ENCODE data around the gene EPS8L3. TPM values are rescaled to one million over a fixed set of nuclear protein-coding genes. Genes with fewer than 3 reads are reported as not detected.

The EPS8L3 gene
- total and polyA plus RNA-seq, 2 of the 8 experiments (the other 6 are each of a cell fraction or from before 2014, with no cell fraction given): not detected

DNA sequence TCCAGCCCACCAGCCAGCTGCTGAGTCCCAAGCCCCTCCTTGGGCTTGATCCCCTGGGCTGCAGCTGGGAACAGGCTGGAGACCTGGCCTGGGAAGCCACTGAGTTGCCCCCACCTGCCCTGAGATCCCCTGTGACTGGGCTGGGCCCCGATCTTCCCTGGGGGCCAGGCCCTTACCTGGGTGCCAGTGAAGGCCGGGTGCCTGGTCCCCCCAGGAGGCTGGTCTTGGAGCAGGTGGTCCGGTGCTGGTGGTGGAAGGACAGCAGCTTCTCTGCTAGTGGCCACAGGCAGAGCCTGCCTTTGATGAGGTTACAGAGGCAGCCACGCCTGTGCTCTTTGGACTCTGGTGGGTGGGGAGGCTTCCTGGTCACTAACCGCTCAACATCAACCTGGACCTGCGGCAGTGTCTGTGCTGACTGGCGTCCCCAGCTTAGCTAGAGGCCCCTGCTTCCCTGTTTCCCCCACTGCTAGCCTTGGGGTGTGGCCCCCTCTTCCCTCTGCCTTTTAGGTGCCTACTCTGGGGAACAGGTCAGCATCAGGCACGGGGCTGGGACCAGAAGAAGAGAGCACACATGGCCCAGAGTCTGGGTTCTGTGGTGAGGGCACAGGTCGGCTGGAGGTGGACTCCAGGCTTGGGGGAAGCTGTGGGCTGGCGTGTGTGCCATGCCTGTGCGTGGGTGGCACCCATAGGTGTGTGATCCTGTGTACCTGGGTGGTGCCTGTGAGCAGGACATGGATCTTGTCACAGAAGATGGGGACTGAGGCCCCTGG, at the start of gene EPS8L3 (continued):
- no peak for TF ChIP-seq SAP30 (IDR thresholded peaks at IDR 0.05; ENCODE audit: insufficient read depth, insufficient replicate concordance, low read length)
- no peak for TF ChIP-seq BCL11A (IDR thresholded peaks at IDR 0.05; ENCODE audit: low read depth in 2 of 2, low read length in 2 of 2)
- TF ChIP-seq GABPA (IDR thresholded peaks at IDR 0.05; ENCODE audit: borderline replicate concordance, insufficient read depth, low read length): no peak
- no peak for TF ChIP-seq EP300 (IDR thresholded peaks at IDR 0.05; ENCODE audit: borderline replicate concordance in 1 of 2, low read depth in 2 of 2, low read length in 2 of 2)
- TF ChIP-seq BACH1 (IDR thresholded peaks at IDR 0.05; ENCODE audit: low read length): no peak
- no peak for TF ChIP-seq RNF2 (IDR thresholded peaks at IDR 0.05; ENCODE audit: borderline replicate concordance, low read depth, low read length, missing control alignments, poor library complexity, severe bottlenecking)
- no peak for TF ChIP-seq CHD2 (IDR thresholded peaks at IDR 0.05; ENCODE audit: low read length)
- no peak for TF ChIP-seq GTF2F1 (IDR thresholded peaks at IDR 0.05; ENCODE audit: borderline replicate concordance, low read depth, low read length)

Data from H1 (cell line).